Activated CD8-positive, alpha-beta memory T cell treated with anti-CD3 and anti-CD28 coated beads for 48 hours (primary cell): ENCODE measurements around the gene CCDC157.
A peak's percentile ranks its signal among the peaks of the same experiment; 100 is the strongest.

Experiments
- DNase-seq, 3 experiments: peaks; one replicate each; pipeline ENCODE4 v3.0.0-alpha.2; 2020; ENCODE audit warnings: low read depth in 2 of 3, low spot score in 2 of 3

Gene CCDC157

DNA sequence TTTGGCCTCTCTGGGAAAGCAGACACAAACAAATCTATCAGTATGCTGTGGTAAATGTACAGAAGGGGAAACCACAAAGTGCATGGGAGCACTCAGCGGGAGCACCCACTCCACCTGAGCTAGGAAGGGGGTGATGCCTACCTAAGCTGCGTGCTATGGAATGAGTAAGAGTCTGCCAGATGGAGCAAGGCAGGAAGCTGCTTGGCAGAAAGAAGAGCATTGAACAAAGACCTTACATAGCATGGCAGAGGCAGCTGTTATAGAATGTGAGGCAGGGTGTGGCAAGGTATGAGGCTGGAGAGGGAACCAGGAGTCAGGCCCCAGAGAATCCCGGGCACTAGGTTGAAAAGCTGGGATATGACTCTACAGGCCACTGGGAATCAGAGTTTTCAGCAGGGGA is 55.0 kb downstream of the CCDC157 start:
- DNase-seq: no peak

DNA sequence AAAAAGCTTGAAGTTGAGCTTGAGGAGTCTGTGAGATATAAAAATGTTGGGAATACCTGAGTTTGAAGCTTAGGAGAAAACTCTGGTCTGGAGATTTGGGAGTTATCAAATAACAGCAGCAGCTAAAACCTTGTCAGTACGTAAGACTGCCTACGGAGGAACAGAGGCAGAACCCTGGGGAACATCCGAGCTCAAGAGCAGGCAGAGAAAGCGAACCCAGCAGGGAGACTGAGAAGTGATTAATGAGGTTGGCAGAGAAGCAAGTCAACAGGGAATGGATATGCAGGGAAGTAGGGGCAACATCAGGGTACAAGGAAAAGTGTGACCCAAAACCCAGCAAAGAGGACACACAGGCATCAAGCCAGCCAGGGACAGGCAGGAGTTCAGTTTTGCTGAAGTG is 56.2 kb downstream of the CCDC157 start:
- DNase-seq: no peak

DNA sequence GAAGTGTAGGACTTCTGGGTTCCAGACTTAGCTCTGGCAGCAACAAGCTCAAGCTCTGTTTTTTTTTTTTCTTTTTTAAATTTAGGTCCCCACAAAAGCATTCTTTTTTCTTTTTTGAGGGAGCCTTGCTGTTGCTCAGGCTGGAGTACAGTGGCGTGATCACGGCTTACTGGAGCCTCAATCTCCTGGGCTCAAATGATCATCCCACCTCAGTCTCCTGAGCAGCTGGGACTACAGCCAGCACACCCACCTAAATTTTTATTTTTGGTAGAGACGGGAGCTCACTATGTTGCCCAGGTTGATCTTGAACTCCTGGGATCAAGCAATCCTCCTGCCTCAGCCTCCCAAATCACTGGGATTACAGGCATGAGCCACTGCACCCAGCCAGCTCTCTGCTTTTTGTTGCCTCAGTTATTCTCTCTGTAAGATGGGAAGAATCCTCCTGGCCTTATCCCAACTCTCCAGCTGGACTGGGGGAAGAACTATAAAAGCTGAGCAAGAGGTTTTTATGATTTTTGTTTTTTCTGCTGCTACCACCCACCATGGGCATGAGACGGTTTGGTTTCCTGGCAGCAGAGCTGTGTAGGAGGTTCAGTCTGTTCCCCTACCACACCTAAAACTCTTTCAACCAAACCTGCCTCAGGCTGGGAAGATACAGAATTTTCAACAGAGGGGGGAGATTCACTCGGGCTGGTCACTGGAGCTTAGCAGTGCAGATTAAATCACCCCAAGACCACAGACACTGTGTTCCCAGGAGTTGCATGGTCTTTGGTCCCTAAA is 57.1 kb downstream of the CCDC157 start:
- DNase-seq: no peak

DNA sequence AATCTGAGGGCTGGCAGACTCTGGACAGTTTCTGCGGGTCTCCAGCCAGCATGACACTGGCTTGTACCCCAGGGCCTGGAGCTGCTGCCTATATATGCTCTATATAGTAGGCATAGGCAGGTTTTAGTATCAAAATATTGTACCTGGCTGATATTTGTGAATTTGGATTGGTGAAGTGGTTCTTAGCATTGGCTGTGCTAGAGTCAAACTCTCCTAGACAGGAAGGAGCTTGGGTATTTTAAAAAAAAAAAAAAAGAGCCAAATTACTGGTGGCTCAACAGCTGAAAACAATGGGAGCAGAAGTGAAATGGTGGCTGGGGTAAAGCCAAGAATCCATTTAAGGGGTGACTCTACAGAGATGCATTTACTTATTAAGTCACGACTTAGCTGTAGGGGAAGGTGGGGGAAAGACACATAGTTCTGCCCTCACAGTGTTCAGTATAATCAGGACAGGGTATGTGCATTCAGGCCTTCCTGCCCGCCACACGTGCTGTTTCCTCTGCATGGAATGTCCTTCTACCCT is 57.8 kb downstream of the CCDC157 start:
- no peak for DNase-seq

DNA sequence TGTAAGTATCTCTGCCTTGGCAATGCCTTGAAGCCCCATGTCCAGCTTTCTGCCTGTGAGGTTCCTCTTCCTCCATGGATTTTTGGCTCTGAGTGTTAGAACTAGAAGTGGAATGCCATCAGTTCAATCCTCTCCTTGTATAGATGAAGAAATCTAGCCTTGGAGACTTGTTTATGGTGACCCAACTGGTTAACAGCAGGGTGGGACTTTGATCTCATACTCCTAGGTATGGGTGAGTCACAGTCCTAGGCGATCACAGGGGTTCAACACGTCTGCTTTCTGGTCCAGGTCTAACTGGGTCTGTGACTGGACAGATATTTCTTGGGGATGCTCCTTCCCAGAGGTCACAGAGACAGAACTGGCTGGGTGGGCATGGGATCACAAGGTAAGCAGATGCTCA is 59.6 kb downstream of the CCDC157 start:
- no peak for DNase-seq

DNA sequence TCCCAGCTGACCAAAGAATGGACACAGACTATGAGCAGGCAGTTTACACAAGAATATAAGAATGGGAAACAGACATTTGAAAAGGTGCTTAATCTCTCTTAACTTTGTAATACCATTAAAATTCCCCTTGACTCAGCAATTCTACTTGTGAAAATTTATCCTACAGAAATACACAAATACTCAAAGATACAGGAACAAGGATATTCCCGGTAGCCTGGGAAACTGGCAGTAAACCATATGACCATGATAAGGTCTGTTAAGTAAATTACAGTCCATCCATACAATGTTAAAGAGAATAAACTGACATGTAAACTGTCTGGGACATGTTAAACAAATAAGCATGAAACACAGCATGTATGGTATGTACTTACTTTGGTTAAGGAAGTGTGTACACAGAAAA is 60.0 kb downstream of the CCDC157 start:
- no peak for DNase-seq

DNA sequence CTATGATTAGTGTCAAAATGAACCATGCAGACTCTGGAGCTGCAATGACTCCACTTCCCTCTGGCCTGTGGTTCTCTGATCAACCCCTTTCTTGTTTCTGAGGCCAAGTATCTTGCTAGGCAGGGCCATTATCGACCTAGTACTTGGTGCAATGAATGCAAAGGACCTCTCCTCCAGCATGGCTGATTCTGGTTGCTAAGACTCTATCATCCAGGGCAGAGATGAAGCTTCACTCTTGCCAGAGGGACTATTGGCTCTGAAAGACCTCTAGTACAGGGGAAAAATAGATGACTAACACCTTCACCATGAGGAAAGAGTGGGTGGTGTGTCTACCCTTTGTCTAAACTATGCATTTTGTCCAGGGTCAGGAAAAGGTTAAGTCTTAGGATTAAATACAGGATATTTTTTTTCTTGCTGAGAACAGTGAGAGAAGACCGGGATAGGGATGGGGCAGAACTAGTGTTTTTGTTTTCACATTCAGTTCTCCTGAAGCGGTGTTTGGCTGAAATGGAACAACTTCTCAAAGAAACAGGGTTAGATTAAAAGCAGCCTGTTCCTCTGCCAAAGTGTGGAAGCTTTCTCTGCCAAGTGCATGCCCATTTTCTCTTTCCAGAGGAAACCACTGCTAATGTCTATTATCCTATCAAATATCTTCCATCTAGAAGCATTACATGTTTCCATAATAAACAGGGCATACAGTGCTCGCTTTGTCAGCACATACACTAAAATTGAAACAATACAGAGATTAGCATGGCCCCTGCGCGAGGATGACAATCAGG is 63.7 kb downstream of the CCDC157 start:
- no peak for DNase-seq

DNA sequence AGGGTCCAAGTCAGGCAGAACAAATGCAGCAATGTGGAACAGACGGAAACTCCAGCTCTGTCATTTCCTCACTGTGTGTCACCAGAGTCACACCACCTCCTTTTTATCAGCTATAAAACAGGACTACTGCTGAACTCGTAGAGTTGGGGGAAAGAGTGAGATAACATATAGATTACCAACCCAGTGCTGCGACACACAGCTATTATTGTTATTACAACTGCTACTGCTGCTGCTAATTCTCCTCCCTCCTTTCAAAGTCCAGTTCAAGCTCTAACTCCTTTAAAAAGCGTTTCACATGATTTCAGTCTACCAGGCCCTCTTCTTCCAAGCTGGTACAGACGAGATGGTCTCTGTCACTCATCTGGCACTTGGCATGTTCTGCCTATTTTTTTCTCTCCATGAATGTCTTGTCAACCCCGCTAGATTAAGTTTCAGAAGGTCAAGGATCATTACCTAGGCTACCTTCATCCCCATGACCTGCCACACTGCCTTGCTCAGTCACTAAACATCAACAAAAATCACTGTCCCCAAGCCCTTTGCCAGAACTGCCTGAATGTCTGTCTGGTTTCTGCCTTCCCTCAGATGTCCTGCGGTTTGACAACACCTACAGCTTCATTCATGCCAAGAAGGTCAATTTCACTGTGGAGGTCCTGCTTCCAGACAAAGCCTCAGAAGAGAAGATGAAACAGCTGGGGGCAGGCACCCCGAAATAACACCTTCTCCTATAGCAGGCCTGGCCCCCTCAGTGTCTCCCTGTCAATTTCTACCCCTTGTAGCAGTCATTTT is 65.1 kb downstream of the CCDC157 start:
- no peak for DNase-seq

DNA sequence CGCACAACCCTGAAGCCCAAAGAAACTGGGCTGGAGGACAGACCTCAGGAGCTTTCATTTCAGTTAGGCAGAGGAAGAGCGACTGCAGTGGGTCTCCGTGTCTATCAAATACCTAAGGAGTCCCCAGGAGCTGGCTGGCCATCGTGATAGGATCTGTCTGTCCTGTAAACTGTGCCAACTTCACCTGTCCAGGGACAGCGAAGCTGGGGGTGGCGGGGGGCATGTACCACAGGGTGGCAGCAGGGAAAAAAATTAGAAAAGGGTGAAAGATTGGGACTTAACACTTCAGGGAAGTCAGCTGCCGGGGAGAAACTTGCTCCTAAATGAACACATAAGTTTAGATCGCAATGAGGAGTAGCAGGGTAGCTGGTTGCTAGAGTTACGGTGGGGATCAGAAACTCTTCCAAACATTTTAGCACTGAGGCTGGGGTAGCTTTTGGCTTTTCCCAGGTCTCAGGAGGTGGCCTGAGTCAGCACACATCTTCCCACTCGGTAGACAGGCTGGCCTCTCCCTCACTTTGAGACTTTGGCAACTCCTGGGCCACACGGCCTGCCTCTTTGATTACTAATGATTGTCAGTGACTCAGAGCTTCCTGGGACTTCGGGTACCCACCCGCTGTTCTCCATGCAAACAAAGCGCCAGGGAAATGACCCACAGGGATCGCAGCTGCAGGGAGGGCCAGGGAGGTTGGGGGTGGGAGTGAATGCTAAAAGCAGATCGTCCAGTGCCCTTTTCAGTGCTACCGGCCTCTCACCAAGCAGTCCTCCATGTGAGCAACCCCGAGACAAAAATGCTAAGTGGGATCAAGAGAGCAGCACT is 65.9 kb downstream of the CCDC157 start:
- DNase-seq: peak in 1 of 3 experiments; percentile 48

DNA sequence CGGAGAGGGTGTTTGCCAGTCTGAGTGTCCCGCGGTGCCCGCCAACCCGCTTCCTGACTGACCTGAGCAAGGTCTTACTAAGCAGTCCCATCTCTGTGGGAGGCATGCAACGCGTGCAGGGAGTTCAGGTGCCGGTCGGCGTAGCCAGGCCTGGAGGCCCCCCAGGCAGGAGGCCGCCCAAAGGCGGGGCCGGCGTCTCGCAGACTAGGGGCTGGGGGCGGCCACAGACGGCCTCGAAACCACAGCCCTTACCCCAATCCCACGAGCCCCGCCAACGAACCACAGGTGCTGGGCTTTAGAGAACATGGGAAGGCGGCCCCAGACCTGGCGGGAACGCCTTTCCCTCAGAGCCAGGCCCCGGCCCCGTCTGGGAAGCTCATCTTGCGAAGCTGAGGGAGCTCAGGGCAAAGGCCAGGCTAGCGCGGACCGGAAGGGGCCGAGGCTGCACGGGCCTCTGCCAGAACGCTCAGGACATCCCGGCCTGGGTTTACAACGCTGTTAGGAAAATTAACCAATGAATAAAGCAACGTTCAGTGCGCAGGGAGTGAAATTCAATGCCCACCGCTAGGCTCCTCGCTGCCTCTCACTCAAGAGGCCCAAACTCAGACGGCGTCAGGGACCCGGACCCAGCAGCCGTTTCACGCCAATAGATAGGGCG is 66.6 kb downstream of the CCDC157 start:
- peak; percentile 33 to 46 (median 43) for DNase-seq

DNA sequence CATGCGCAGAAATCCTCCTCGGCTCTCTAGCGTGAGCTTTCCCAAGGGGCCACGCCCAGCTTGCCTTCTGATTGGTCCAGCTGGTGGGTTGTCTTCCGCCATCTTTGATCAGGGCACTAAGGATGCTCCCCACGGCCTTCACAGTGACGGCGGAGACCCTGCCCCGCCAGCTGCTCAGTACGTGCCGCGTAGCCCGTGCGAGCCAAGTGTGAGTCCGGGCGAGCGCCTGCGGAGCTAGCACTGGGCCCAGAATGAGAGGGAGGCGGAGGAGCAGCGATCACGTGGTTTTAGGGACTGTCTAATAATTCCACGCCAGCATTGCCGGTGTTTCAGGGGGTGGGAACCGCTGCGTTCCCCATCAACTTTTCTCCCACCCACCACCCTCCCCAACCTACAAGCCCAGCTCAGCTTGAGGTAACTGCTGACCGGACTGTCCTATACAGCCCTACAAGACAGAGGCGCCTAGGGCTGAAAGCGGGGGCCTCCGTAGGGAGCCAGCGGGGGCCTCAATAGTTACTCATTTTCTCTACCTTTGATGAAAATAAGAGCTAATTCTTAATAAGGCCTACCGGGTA is 67.2 kb downstream of the CCDC157 start:
- DNase-seq: peak; percentile 77 to 96 (median 92)

DNA sequence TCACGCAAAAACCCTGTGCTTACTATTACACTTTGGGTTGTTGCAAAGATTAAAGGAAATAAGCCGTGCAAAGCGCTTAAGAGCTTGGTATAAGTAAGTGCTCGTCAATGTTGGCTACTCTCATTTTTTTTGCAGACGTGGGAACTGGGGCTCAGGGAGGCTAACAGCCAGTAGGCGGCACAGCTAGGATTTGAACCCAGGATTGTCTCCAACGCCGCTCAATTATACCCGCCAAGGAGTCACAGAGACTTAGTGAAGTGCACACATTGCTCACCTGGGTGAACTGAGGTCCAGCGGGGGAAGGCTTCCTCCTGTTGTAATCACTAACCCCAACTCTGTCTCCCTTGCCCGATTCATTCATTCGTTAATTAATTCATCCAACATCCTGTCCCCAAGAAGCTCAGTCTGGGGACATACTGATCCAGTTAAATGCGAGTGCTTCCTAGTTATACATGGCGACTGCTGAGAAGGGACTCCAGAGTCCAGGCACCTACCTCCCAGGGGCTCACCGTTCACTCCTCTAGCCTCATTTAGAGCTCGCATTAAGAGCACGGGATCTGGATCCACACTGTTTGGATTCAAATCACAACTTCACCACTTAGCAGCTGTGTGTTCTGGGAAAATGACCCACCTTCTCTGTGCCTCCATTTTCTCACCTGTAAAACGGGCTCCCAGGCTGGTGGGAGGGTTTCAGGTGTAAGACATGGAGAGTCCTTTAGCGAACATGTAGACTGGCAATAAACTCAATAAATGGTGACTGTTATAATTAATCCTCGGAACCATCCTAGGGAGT is 67.9 kb downstream of the CCDC157 start:
- DNase-seq: no peak

DNA sequence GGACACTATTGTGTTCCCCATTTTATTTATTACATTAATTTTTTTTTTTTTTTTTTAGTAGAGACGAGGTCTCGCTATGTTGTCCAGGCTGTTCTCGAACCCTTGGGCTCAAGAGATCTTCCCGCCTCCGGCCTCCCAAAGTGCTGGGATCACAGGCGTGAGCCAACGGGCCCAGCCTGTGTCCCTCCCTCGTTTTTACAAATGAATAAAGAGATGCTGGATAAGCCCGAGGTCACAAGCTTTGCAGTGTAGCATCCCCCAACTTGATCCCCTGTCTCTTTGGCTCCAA is 68.5 kb downstream of the CCDC157 start:
- no peak for DNase-seq

DNA sequence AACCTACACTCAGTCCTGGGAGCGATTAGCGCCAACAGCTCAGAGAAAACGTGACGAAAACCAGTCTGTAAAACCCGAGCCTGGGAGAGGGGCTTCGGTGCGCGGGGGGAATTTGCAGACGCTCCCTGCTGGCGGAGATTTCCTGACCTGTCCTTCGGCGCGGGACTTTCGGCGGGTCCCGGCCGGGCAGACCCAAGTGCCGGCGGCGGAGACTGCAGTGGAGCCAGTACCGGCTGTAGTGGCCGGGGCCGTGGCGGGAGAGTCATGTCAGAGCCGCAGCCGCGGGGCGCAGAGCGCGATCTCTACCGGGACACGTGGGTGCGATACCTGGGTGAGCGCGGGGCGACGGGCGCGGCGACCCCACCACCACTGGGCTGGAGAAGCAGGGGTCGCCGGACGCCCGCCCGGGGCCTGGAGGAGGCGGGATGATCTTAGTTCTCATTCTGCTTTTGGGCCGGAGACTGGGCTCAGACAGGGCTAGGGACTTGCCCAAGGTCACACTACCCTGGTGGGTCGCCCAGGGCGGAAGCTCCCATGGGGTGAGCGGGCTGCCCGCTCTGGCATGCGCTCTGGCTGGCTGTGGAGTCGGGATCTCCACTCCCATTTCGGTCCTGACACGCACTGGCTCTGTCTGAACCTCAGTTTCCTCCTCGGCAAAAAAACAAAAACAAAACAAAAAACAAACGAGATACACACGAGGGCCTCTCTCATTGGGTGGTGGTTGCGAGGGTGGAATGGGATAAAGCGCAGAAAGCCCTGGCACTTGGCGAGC is 69.0 kb downstream of the CCDC157 start, which contains the start of gene MTFP1:
MTFP1 (plus strand) TSS at position 153 of the 772 bp plus-strand sequence; CDS start at position 265, 112 bp downstream.
- DNase-seq: peak; percentile 27 to 49 (median 38)
